Calu3 (cell line): ENCODE data around the gene MPEG1. TPM values are rescaled to one million over a fixed set of nuclear protein-coding genes. Genes with fewer than 3 reads are reported as not detected.

Source experiments
- BruUV-seq: library from RNA; stranded (reverse); fragments of 400-500 nt; replicated peaks from 2 replicates; lab custom pipeline; 2021; lab: Mats Ljungman, UMichigan
- CTCF ChIA-PET: fragments of 300-600 bp; sonication (Branson Sonifier 250); formaldehyde crosslinking; loops from one replicate; lab custom pipeline; 2022; ENCODE audit warnings: antibody characterized with exemption; lab: Charles Lee
- DNase-seq: peaks from one replicate; pipeline ENCODE4 v3.0.0; 2022
- H3K27ac Mint-ChIP-seq: one replicate; pipeline ENCODE4 v1.8.0; 2022; ENCODE audit warnings: mixed read lengths; ENCODE audit not compliant: unreplicated experiment
- H3K27me3 Mint-ChIP-seq: one replicate; pipeline ENCODE4 v1.8.0; 2022; ENCODE audit warnings: mixed read lengths; ENCODE audit not compliant: unreplicated experiment
- H3K36me3 Mint-ChIP-seq: one replicate; pipeline ENCODE4 v1.8.0; 2022; ENCODE audit warnings: mild to moderate bottlenecking, moderate library complexity, mixed read lengths; ENCODE audit not compliant: insufficient read depth, unreplicated experiment
- H3K4me1 Mint-ChIP-seq: one replicate; pipeline ENCODE4 v1.8.0; 2022; ENCODE audit warnings: mild to moderate bottlenecking, low read depth, mixed read lengths; ENCODE audit not compliant: unreplicated experiment
- H3K4me3 Mint-ChIP-seq: one replicate; pipeline ENCODE4 v1.8.0; 2022; ENCODE audit warnings: mild to moderate bottlenecking, low read depth, moderate library complexity, mixed read lengths; ENCODE audit not compliant: unreplicated experiment
- H3K9me3 Mint-ChIP-seq: one replicate; pipeline ENCODE4 v1.8.0; 2022; ENCODE audit warnings: low read depth, mixed read lengths; ENCODE audit not compliant: unreplicated experiment
- CTCF ChIP-seq: fragments of 200-600 bp; IDR thresholded peaks from one replicate; pipeline ENCODE4 v1.8.0; 2022; ENCODE audit warnings: antibody characterized with exemption; ENCODE audit not compliant: unreplicated experiment
- intact Hi-C: fragments of 100-400 bp; cut with micrococcal nuclease; formaldehyde crosslinking; loops from one replicate; pipeline ENCODE4 v1.10.0; 2022; ENCODE audit not compliant: unreplicated experiment
- total RNA-seq: library from RNA; stranded (reverse); gene quantifications from 2 replicates; pipeline ENCODE4 v1.2.3, GENCODE V29; 2022

The MPEG1 gene
- total RNA-seq, 1 experiment from 2014 or later = not detected

- CTCF ChIA-PET = interaction anchor here (1.0 to 4.3 kb wide), 7 partner anchors 10 to 985 kb away, joined by 3 to 137 read pairs (median 10); partner anchors contain the start of gene DTX4
- peaks cover 69% of the 10 kb centered on the region for H3K4me1 Mint-ChIP-seq
- BruUV-seq = no TSS peak
- peak overlapping the region; percentile 72 for H3K4me3 Mint-ChIP-seq
- no peak for DNase-seq
- no peak for TF ChIP-seq CTCF
- no peaks in the 10 kb centered on the region for H3K9me3 Mint-ChIP-seq
- no peaks in the 10 kb centered on the region for H3K27me3 Mint-ChIP-seq
- intact Hi-C loops = loop anchor here (5.0 kb wide), 1 partner anchor 362 kb away; no protein-coding TSS in a partner anchor
- peak overlapping the region; percentile 94 for H3K27ac Mint-ChIP-seq
- peaks cover 47% of the 10 kb centered on the region for H3K36me3 Mint-ChIP-seq
Measured at GRCh38 chr11:59184691-59185339, 27.9 kb downstream of the MPEG1 start.

GRCh38 chr11:59183771-59184170, 29.0 kb downstream of the MPEG1 start:
- CTCF ChIA-PET = interaction anchor here (3.8 to 4.3 kb wide), 2 partner anchors 9 to 12 kb away, joined by 26 to 57 read pairs; partner anchors contain the start of gene DTX4
- Mint-ChIP-seq H3K4me1 (peaks cover 58% of the 10 kb centered on the region), H3K36me3 (peaks cover 54% of the 10 kb centered on the region), H3K4me3 (peak overlapping the region; percentile 30), H3K27ac (peak overlapping the region; percentile 70), H3K9me3 (no peaks in the 10 kb centered on the region), H3K27me3 (no peaks in the 10 kb centered on the region)
- intact Hi-C loops = no loop called here
- no peak for DNase-seq
- TF ChIP-seq CTCF = no peak
- BruUV-seq = no TSS peak

DNA sequence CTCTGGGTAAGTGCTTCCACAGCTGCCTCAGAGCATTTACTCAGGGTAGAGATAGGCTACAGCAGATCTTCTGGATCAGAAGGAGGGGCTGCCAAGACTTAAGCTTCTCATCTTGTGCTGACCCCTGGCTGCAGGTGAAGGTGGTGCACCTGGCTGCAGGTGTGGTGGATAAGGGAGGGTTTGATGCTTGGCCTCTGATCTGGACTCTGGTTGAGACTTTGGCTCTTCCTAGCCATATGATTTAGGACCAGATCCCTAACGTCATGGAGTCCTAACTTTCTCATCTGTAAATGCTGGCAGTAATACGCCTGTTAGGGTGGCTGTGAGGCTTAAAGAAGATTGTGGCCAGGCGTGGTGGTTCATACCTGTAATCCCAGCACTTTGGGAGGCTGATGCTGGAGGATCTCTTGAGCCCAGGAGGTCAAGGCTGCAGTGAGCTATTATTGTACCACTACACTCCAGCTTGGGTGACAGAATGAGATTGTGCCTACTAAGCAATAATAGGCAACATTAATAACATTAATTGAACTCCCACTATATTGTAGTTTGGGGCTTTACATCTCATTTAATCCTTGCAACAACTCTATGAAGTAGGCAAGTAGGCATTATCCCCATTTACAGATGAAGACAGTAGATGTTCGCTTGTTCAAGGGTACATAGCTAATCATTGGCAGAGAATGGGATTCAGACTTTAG, 30.1 kb downstream of the MPEG1 start:
- BruUV-seq = no TSS peak
- TF ChIP-seq CTCF = peak; percentile 38
- DNase-seq = peak; percentile 55
- CTCF ChIA-PET = interaction anchor here (0.9 to 4.3 kb wide), 3 partner anchors 8 to 24 kb away, joined by 3 to 57 read pairs (median 26); partner anchors contain the start of gene DTX4
- intact Hi-C loops = no loop called here
- Mint-ChIP-seq H3K4me1 (peaks cover 58% of the 10 kb centered on the region), H3K27me3 (no peaks in the 10 kb centered on the region), H3K27ac (no peak overlapping the region), H3K4me3 (no peak overlapping the region), H3K36me3 (peaks cover 64% of the 10 kb centered on the region), H3K9me3 (peaks cover 1% of the 10 kb centered on the region)

- TF ChIP-seq CTCF = no peak
- peaks cover 5% of the 10 kb centered on the region for H3K9me3 Mint-ChIP-seq
- no peak overlapping the region for H3K27ac Mint-ChIP-seq
- BruUV-seq = no TSS peak
- no peak overlapping the region for H3K4me3 Mint-ChIP-seq
- no peaks in the 10 kb centered on the region for H3K27me3 Mint-ChIP-seq
- peaks cover 58% of the 10 kb centered on the region for H3K4me1 Mint-ChIP-seq
- peaks cover 63% of the 10 kb centered on the region for H3K36me3 Mint-ChIP-seq
- intact Hi-C loops = no loop called here
- no peak for DNase-seq
- CTCF ChIA-PET = interaction anchor here (0.9 to 3.8 kb wide), 2 partner anchors 11 to 23 kb away, joined by 3 to 26 read pairs; partner anchors contain the start of gene DTX4
Measured at GRCh38 chr11:59181746-59182456, 30.8 kb downstream of the MPEG1 start.
